GM12801 (cell line): ENCODE measurements around the gene IL22.

ENCODE experiments used
- CTCF ChIP-seq: IDR thresholded peaks from one replicate; pipeline ENCODE4 v1.5.1; 2011; ENCODE audit warnings: control low read depth; ENCODE audit not compliant: insufficient read length; ENCODE audit errors: extremely low read depth

IL22 gene

GRCh38 chr12:68247785-68248184 is 5.6 kb downstream of the IL22 start:
- no peak for TF ChIP-seq CTCF

GRCh38 chr12:68246350-68246749 is 7.1 kb downstream of the IL22 start:
- TF ChIP-seq CTCF = no peak

- no peak for TF ChIP-seq CTCF
Observed at GRCh38 chr12:68245180-68246021, 8.0 kb downstream of the IL22 start.

- no peak for TF ChIP-seq CTCF
Observed at GRCh38 chr12:68242777-68243176, 10.6 kb downstream of the IL22 start.

GRCh38 chr12:68240975-68241374 is 12.4 kb downstream of the IL22 start:
- no peak for TF ChIP-seq CTCF

GRCh38 chr12:68240079-68240478 is 13.3 kb downstream of the IL22 start:
- no peak for TF ChIP-seq CTCF

- TF ChIP-seq CTCF = no peak
Observed at GRCh38 chr12:68239309-68239982, 14.0 kb downstream of the IL22 start.
